ENCODE data around the gene ZNF638.

ZNF638 gene

GRCh38 chr2:71465961-71466300 lies 134.3 kb downstream of the ZNF638 start:
- peak overlapping the region; percentile 77 to 82 for H3K4me3 ChIP-seq (ENCODE audit: low read depth in 1 of 2, low read length in 2 of 2)
- H3K27me3 ChIP-seq (ENCODE audit: control insufficient read depth in 1 of 2, insufficient read depth in 2 of 2, low read length in 2 of 2), result peaks cover 38 to 50% of the 10 kb centered on the region in 2 donors
- no peaks in the 10 kb centered on the region for H3K36me3 ChIP-seq (ENCODE audit: control insufficient read depth in 1 of 2, insufficient read depth in 2 of 2, low read length in 2 of 2)
- H3K9me3 ChIP-seq (ENCODE audit: control insufficient read depth in 1 of 2, low read length in 2 of 2), result no peaks in the 10 kb centered on the region
- H3K27ac ChIP-seq (ENCODE audit: low read depth, low read length), result no peak overlapping the region
- peaks cover 0 to 19% of the 10 kb centered on the region in 2 donors for H3K4me1 ChIP-seq (ENCODE audit: control insufficient read depth in 1 of 2, insufficient read depth in 2 of 2, low read length in 2 of 2)
- no peak overlapping the region for H3K9ac ChIP-seq (ENCODE audit: low read depth in 1 of 2, low read length in 2 of 2)

- peak overlapping the region; percentile 38 to 52 for H3K9ac ChIP-seq (ENCODE audit: low read depth in 1 of 2, low read length in 2 of 2)
- no peak overlapping the region for H3K27ac ChIP-seq (ENCODE audit: low read depth, low read length)
- peak overlapping the region; percentile 77 to 82 for H3K4me3 ChIP-seq (ENCODE audit: low read depth in 1 of 2, low read length in 2 of 2)
- H3K27me3 ChIP-seq (ENCODE audit: control insufficient read depth in 1 of 2, insufficient read depth in 2 of 2, low read length in 2 of 2), result peaks cover 38 to 50% of the 10 kb centered on the region in 2 donors
- H3K36me3 ChIP-seq (ENCODE audit: control insufficient read depth in 1 of 2, insufficient read depth in 2 of 2, low read length in 2 of 2), result no peaks in the 10 kb centered on the region
- no peaks in the 10 kb centered on the region for H3K9me3 ChIP-seq (ENCODE audit: control insufficient read depth in 1 of 2, low read length in 2 of 2)
- H3K4me1 ChIP-seq (ENCODE audit: control insufficient read depth in 1 of 2, insufficient read depth in 2 of 2, low read length in 2 of 2), result peaks cover 0 to 12% of the 10 kb centered on the region in 2 donors
Measured at GRCh38 chr2:71466301-71467179, 135.0 kb downstream of the ZNF638 start.

GRCh38 chr2:71467180-71467815 lies 135.7 kb downstream of the ZNF638 start:
- H3K36me3 ChIP-seq (ENCODE audit: control insufficient read depth in 1 of 2, insufficient read depth in 2 of 2, low read length in 2 of 2), result no peaks in the 10 kb centered on the region
- H3K9me3 ChIP-seq (ENCODE audit: control insufficient read depth in 1 of 2, low read length in 2 of 2), result no peaks in the 10 kb centered on the region
- H3K4me3 ChIP-seq (ENCODE audit: low read depth in 1 of 2, low read length in 2 of 2), result peak overlapping the region; percentile 77 to 82
- H3K27ac ChIP-seq (ENCODE audit: low read depth, low read length), result no peak overlapping the region
- peaks cover 0 to 12% of the 10 kb centered on the region in 2 donors for H3K4me1 ChIP-seq (ENCODE audit: control insufficient read depth in 1 of 2, insufficient read depth in 2 of 2, low read length in 2 of 2)
- H3K9ac ChIP-seq (ENCODE audit: low read depth in 1 of 2, low read length in 2 of 2), result peak overlapping the region; percentile 38 to 52
- peaks cover 38 to 50% of the 10 kb centered on the region in 2 donors for H3K27me3 ChIP-seq (ENCODE audit: control insufficient read depth in 1 of 2, insufficient read depth in 2 of 2, low read length in 2 of 2)

- Histone ChIP-seq H3K27ac (ENCODE audit: low read depth, low read length) (no peak overlapping the region), H3K27me3 (ENCODE audit: control insufficient read depth in 1 of 2, insufficient read depth in 2 of 2, low read length in 2 of 2) (peaks cover 38 to 50% of the 10 kb centered on the region in 2 donors), H3K4me1 (ENCODE audit: control insufficient read depth in 1 of 2, insufficient read depth in 2 of 2, low read length in 2 of 2) (peaks cover 0 to 12% of the 10 kb centered on the region in 2 donors), H3K4me3 (ENCODE audit: low read depth in 1 of 2, low read length in 2 of 2) (no peak overlapping the region), H3K36me3 (ENCODE audit: control insufficient read depth in 1 of 2, insufficient read depth in 2 of 2, low read length in 2 of 2) (no peaks in the 10 kb centered on the region), H3K9me3 (ENCODE audit: control insufficient read depth in 1 of 2, low read length in 2 of 2) (no peaks in the 10 kb centered on the region), H3K9ac (ENCODE audit: low read depth in 1 of 2, low read length in 2 of 2) (no peak overlapping the region)
Measured at GRCh38 chr2:71468279-71469015, 136.9 kb downstream of the ZNF638 start.

- H3K36me3 ChIP-seq (ENCODE audit: control insufficient read depth in 1 of 2, insufficient read depth in 2 of 2, low read length in 2 of 2), result no peaks in the 10 kb centered on the region
- no peak overlapping the region for H3K27ac ChIP-seq (ENCODE audit: low read depth, low read length)
- peaks cover 33 to 41% of the 10 kb centered on the region in 2 donors for H3K27me3 ChIP-seq (ENCODE audit: control insufficient read depth in 1 of 2, insufficient read depth in 2 of 2, low read length in 2 of 2)
- H3K4me1 ChIP-seq (ENCODE audit: control insufficient read depth in 1 of 2, insufficient read depth in 2 of 2, low read length in 2 of 2), result peaks cover 0 to 12% of the 10 kb centered on the region in 2 donors
- no peak overlapping the region for H3K9ac ChIP-seq (ENCODE audit: low read depth in 1 of 2, low read length in 2 of 2)
- H3K9me3 ChIP-seq (ENCODE audit: control insufficient read depth in 1 of 2, low read length in 2 of 2), result no peaks in the 10 kb centered on the region
- no peak overlapping the region for H3K4me3 ChIP-seq (ENCODE audit: low read depth in 1 of 2, low read length in 2 of 2)
Measured at GRCh38 chr2:71469403-71470398, 138.1 kb downstream of the ZNF638 start.

GRCh38 chr2:71471276-71471675 lies 139.7 kb downstream of the ZNF638 start:
- Histone ChIP-seq H3K4me1 (ENCODE audit: control insufficient read depth in 1 of 2, insufficient read depth in 2 of 2, low read length in 2 of 2) (peaks cover 0 to 12% of the 10 kb centered on the region in 2 donors), H3K4me3 (ENCODE audit: low read depth in 1 of 2, low read length in 2 of 2) (no peak overlapping the region), H3K27me3 (ENCODE audit: control insufficient read depth in 1 of 2, insufficient read depth in 2 of 2, low read length in 2 of 2) (peaks cover 18 to 25% of the 10 kb centered on the region in 2 donors), H3K9ac (ENCODE audit: low read depth in 1 of 2, low read length in 2 of 2) (no peak overlapping the region), H3K36me3 (ENCODE audit: control insufficient read depth in 1 of 2, insufficient read depth in 2 of 2, low read length in 2 of 2) (no peaks in the 10 kb centered on the region), H3K27ac (ENCODE audit: low read depth, low read length) (no peak overlapping the region), H3K9me3 (ENCODE audit: control insufficient read depth in 1 of 2, low read length in 2 of 2) (no peaks in the 10 kb centered on the region)

GRCh38 chr2:71472019-71472418 lies 140.4 kb downstream of the ZNF638 start:
- Histone ChIP-seq H3K27me3 (ENCODE audit: control insufficient read depth in 1 of 2, insufficient read depth in 2 of 2, low read length in 2 of 2) (peaks cover 14 to 22% of the 10 kb centered on the region in 2 donors), H3K9ac (ENCODE audit: low read depth in 1 of 2, low read length in 2 of 2) (no peak overlapping the region), H3K4me3 (ENCODE audit: low read depth in 1 of 2, low read length in 2 of 2) (no peak overlapping the region), H3K36me3 (ENCODE audit: control insufficient read depth in 1 of 2, insufficient read depth in 2 of 2, low read length in 2 of 2) (no peaks in the 10 kb centered on the region), H3K27ac (ENCODE audit: low read depth, low read length) (no peak overlapping the region), H3K4me1 (ENCODE audit: control insufficient read depth in 1 of 2, insufficient read depth in 2 of 2, low read length in 2 of 2) (peaks cover 0 to 5% of the 10 kb centered on the region in 2 donors), H3K9me3 (ENCODE audit: control insufficient read depth in 1 of 2, low read length in 2 of 2) (no peaks in the 10 kb centered on the region)

GRCh38 chr2:71473346-71474031 lies 141.9 kb downstream of the ZNF638 start:
- no peaks in the 10 kb centered on the region for H3K9me3 ChIP-seq (ENCODE audit: control insufficient read depth in 1 of 2, low read length in 2 of 2)
- no peak overlapping the region for H3K27ac ChIP-seq (ENCODE audit: low read depth, low read length)
- H3K9ac ChIP-seq (ENCODE audit: low read depth in 1 of 2, low read length in 2 of 2), result no peak overlapping the region
- no peaks in the 10 kb centered on the region for H3K4me1 ChIP-seq (ENCODE audit: control insufficient read depth in 1 of 2, insufficient read depth in 2 of 2, low read length in 2 of 2)
- no peaks in the 10 kb centered on the region for H3K36me3 ChIP-seq (ENCODE audit: control insufficient read depth in 1 of 2, insufficient read depth in 2 of 2, low read length in 2 of 2)
- no peak overlapping the region for H3K4me3 ChIP-seq (ENCODE audit: low read depth in 1 of 2, low read length in 2 of 2)
- H3K27me3 ChIP-seq (ENCODE audit: control insufficient read depth in 1 of 2, insufficient read depth in 2 of 2, low read length in 2 of 2), result peaks cover 8 to 9% of the 10 kb centered on the region in 2 donors
